ENCODE results near the gene CDC42BPA. TPM values are rescaled to one million over a fixed set of nuclear protein-coding genes. Genes with fewer than 3 reads are reported as not detected.

The CDC42BPA gene
- polyA plus RNA-seq, 1 of the 3 experiments (the other 2 are of a cell fraction), result 6.8 TPM

GRCh38 chr1:227166559-227166958, 151.7 kb downstream of the CDC42BPA start:
- Histone ChIP-seq H3K79me2 (ENCODE audit: insufficient read depth) (peaks cover 29% of the 10 kb centered on the region), H2AFZ (ENCODE audit: low read depth) (no peak overlapping the region), H3K27me3 (ENCODE audit: insufficient read depth) (no peaks in the 10 kb centered on the region), H3K27ac (ENCODE audit: low read depth in 2 of 2, low read length in 1 of 2) (no peak overlapping the region), H3K4me1 (ENCODE audit: control insufficient read depth in 1 of 2, insufficient read depth in 2 of 2, low read depth in 1 of 2, low read length in 1 of 2) (no peaks in the 10 kb centered on the region; a peak in 1 of 4 replicates), H3K9ac (no peak overlapping the region), H3F3A (replicated peaks; ENCODE audit: insufficient read depth) (no peaks in the 10 kb centered on the region), H4K20me1 (ENCODE audit: insufficient read depth) (0 out of 2 replicates have a peak, but pooled peaks cover 3% of the 10 kb centered on the region), H3K4me2 (no peak overlapping the region), H3K4me3 (ENCODE audit: low read depth in 2 of 2, low read length in 1 of 2) (no peak overlapping the region), H3K36me3 (replicated peaks in 1 of 2; ENCODE audit: control insufficient read depth in 1 of 2, insufficient read depth in 2 of 2, low read length in 1 of 2) (no peaks in the 10 kb centered on the region), H3K9me2 (no peaks in the 10 kb centered on the region), H3K9me3 (no peaks in the 10 kb centered on the region)
- TF ChIP-seq, protein P1, sequence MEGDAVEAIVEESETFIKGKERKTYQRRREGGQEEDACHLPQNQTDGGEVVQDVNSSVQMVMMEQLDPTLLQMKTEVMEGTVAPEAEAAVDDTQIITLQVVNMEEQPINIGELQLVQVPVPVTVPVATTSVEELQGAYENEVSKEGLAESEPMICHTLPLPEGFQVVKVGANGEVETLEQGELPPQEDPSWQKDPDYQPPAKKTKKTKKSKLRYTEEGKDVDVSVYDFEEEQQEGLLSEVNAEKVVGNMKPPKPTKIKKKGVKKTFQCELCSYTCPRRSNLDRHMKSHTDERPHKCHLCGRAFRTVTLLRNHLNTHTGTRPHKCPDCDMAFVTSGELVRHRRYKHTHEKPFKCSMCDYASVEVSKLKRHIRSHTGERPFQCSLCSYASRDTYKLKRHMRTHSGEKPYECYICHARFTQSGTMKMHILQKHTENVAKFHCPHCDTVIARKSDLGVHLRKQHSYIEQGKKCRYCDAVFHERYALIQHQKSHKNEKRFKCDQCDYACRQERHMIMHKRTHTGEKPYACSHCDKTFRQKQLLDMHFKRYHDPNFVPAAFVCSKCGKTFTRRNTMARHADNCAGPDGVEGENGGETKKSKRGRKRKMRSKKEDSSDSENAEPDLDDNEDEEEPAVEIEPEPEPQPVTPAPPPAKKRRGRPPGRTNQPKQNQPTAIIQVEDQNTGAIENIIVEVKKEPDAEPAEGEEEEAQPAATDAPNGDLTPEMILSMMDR (IDR thresholded peaks at IDR 0.05), result no peak
- TF ChIP-seq FOXJ3 (CRISPR knock-in tag; IDR thresholded peaks at IDR 0.05) (no peak), ELF1 (IDR thresholded peaks at IDR 0.05) (no peak), SIN3A (IDR thresholded peaks at IDR 0.05; ENCODE audit: borderline replicate concordance, low read depth, low read length) (no peak), GABPA (IDR thresholded peaks at IDR 0.05; ENCODE audit: low read depth) (no peak), TCF12 (IDR thresholded peaks at IDR 0.05) (no peak), FOSL2 (IDR thresholded peaks at IDR 0.05; ENCODE audit: borderline replicate concordance, low read depth) (no peak), MAX (IDR thresholded peaks at IDR 0.05; ENCODE audit: low read depth) (no peak), POLR2AphosphoS5 (IDR thresholded peaks at IDR 0.05; ENCODE audit: low read depth, low read length) (no peak), RCOR1 (IDR thresholded peaks at IDR 0.05; ENCODE audit: low read length) (no peak), ZBTB33 (IDR thresholded peaks at IDR 0.05; ENCODE audit: borderline replicate concordance, low read depth) (no peak), TEAD4 (IDR thresholded peaks at IDR 0.05; ENCODE audit: borderline replicate concordance, insufficient read depth) (no peak), RAD21 (IDR thresholded peaks at IDR 0.05; ENCODE audit: low read length) (no peak), JUND (IDR thresholded peaks at IDR 0.05) (no peak), EZH2phosphoT487 (IDR thresholded peaks at IDR 0.05; ENCODE audit: borderline replicate concordance, low read depth) (no peak)
- TF ChIP-seq, protein P2, sequence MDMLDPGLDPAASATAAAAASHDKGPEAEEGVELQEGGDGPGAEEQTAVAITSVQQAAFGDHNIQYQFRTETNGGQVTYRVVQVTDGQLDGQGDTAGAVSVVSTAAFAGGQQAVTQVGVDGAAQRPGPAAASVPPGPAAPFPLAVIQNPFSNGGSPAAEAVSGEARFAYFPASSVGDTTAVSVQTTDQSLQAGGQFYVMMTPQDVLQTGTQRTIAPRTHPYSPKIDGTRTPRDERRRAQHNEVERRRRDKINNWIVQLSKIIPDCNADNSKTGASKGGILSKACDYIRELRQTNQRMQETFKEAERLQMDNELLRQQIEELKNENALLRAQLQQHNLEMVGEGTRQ (IDR thresholded peaks at IDR 0.05; ENCODE audit: borderline replicate concordance, low read depth, low read length), result no peak
- TF ChIP-seq, protein P3, sequence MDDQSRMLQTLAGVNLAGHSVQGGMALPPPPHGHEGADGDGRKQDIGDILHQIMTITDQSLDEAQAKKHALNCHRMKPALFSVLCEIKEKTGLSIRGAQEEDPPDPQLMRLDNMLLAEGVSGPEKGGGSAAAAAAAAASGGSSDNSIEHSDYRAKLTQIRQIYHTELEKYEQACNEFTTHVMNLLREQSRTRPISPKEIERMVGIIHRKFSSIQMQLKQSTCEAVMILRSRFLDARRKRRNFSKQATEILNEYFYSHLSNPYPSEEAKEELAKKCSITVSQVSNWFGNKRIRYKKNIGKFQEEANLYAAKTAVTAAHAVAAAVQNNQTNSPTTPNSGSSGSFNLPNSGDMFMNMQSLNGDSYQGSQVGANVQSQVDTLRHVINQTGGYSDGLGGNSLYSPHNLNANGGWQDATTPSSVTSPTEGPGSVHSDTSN (IDR thresholded peaks at IDR 0.05), result no peak
- ChIA-PET CTCF (interaction anchor here (2.2 kb wide), 1 partner anchor 39 kb away, joined by 5 read pairs; no protein-coding TSS in a partner anchor), POLR2A (no interaction called here)
- 95% methylated on average over 1 of the region's 1 CpG for WGBS (ENCODE audit: low lambda C conversion rate)
- DNase-seq, result no peak
